WERI-Rb-1 (cell line): Measurements from ENCODE around the gene MYO1C.

Source experiments
- DNase-seq: peaks from one replicate; pipeline ENCODE4 v3.0.0-alpha.2; 2020
- H3K27ac ChIP-seq: fragments of 250-450 bp; sonication (Bioruptor Pico); 2 replicates; pipeline ENCODE4 v1.5.1; 2020; ENCODE audit warnings: mild to moderate bottlenecking, moderate library complexity
- H3K27me3 ChIP-seq: fragments of 250-450 bp; sonication (Bioruptor Pico); 2 replicates; pipeline ENCODE4 v1.5.1; 2021; ENCODE audit warnings: mild to moderate bottlenecking, low read depth, moderate library complexity; ENCODE audit not compliant: insufficient read depth, severe bottlenecking
- H3K36me3 ChIP-seq: fragments of 250-450 bp; sonication (Bioruptor Pico); 2 replicates; pipeline ENCODE4 v1.5.1; 2020; ENCODE audit warnings: mild to moderate bottlenecking, moderate library complexity
- H3K4me3 ChIP-seq: 2 replicates; pipeline ENCODE4 v1.5.1; 2011; ENCODE audit warnings: low read depth, mild to moderate bottlenecking, control low read depth, low read length
- H3K9me3 ChIP-seq: fragments of 250-450 bp; sonication (Bioruptor Pico); 2 replicates; pipeline ENCODE4 v1.5.1; 2021; ENCODE audit warnings: mild to moderate bottlenecking, moderate library complexity; ENCODE audit not compliant: severe bottlenecking
- CTCF ChIP-seq: IDR thresholded peaks from 2 replicates; pipeline ENCODE4 v1.5.1; 2011; ENCODE audit warnings: low read depth, mild to moderate bottlenecking, control low read depth, inconsistent platforms, low read length

Gene MYO1C

GRCh38 chr17:1494736-1495253 is 2.3 kb upstream of the MYO1C start:
- Histone ChIP-seq H3K36me3 (peaks cover 6% of the 10 kb centered on the region; the same call in 1 of the 2 replicates), H3K27ac (no peak overlapping the region), H3K9me3 (no peaks in the 10 kb centered on the region), H3K27me3 (no peaks in the 10 kb centered on the region), H3K4me3 (no peak overlapping the region)
- no peak for DNase-seq
- TF ChIP-seq CTCF: no peak

GRCh38 chr17:1494203-1494602 is 1.7 kb upstream of the MYO1C start:
- H3K27me3 ChIP-seq: no peaks in the 10 kb centered on the region
- H3K4me3 ChIP-seq: no peak overlapping the region
- no peak for TF ChIP-seq CTCF
- DNase-seq: no peak
- H3K9me3 ChIP-seq: no peaks in the 10 kb centered on the region
- H3K27ac ChIP-seq: no peak overlapping the region
- H3K36me3 ChIP-seq: peaks cover 6% of the 10 kb centered on the region; the same call in 1 of the 2 replicates

- no peak for TF ChIP-seq CTCF
- H3K4me3 ChIP-seq: no peak overlapping the region
- H3K36me3 ChIP-seq: peaks cover 6% of the 10 kb centered on the region; the same call in 1 of the 2 replicates
- no peaks in the 10 kb centered on the region for H3K9me3 ChIP-seq
- H3K27me3 ChIP-seq: no peaks in the 10 kb centered on the region
- DNase-seq: no peak
- H3K27ac ChIP-seq: no peak overlapping the region
These were observed 950 bp upstream of the MYO1C start for GRCh38 chr17:1493291-1493980.

- no peak for TF ChIP-seq CTCF
- DNase-seq: peak; percentile 42
- Histone ChIP-seq H3K9me3 (peaks cover 1% of the 10 kb centered on the region), H3K36me3 (no peaks in the 10 kb centered on the region), H3K27me3 (no peaks in the 10 kb centered on the region), H3K4me3 (peak overlapping the region; percentile 81), H3K27ac (peak overlapping the region; percentile 74)
These were observed 840 bp downstream of the MYO1C start for GRCh38 chr17:1491443-1492248.

- Histone ChIP-seq H3K27ac (peak overlapping the region; percentile 74), H3K27me3 (no peaks in the 10 kb centered on the region), H3K36me3 (no peaks in the 10 kb centered on the region), H3K4me3 (peak overlapping the region; percentile 81), H3K9me3 (peaks cover 3% of the 10 kb centered on the region)
- TF ChIP-seq CTCF: no peak
- peak; percentile 87 for DNase-seq
These were observed 1.6 kb downstream of the MYO1C start for GRCh38 chr17:1490643-1491442.
